HepG2 (cell line): ENCODE data around the gene GIPC1. TPM values are rescaled to one million over a fixed set of nuclear protein-coding genes. Genes with fewer than 3 reads are reported as not detected.
A peak's percentile ranks its signal among the peaks of the same experiment; 100 is the strongest.

ENCODE experiments used
- DNMT1 ChIP-seq: sonication (generic); formaldehyde crosslinking; IDR thresholded peaks from 2 replicates; pipeline ENCODE4 v1.5.1; 2020; ENCODE audit warnings: mild to moderate bottlenecking, missing genetic modification reagents
- ELF1 ChIP-seq: sonication (generic); formaldehyde crosslinking; IDR thresholded peaks from 2 replicates; pipeline ENCODE4 v1.4.0; 2020; ENCODE audit warnings: missing genetic modification reagents
- HDAC2 ChIP-seq: sonication (generic); formaldehyde crosslinking; IDR thresholded peaks from 2 replicates; pipeline ENCODE4 v1.4.0; 2020; ENCODE audit warnings: missing genetic modification reagents
- KDM5A ChIP-seq: fragments of 200-600 bp; sonication (generic); IDR thresholded peaks from 2 replicates; pipeline ENCODE4 v1.7.0; 2018; ENCODE audit warnings: antibody characterized with exemption, mild to moderate bottlenecking, low read length, borderline replicate concordance
- MAZ ChIP-seq, 2 experiments: sonication (generic) in 1 of 2; formaldehyde crosslinking in 1 of 2; IDR thresholded peaks; 2 replicates each; pipeline versions ENCODE4 v1.5.0 to v1.6.1; 2012 to 2020; ENCODE audit warnings: low read depth in 2 of 2, mild to moderate bottlenecking in 2 of 2, borderline replicate concordance in 1 of 2, improper control_type of control experiment in 1 of 2, low read length in 1 of 2, missing genetic modification reagents in 1 of 2, moderate library complexity in 1 of 2
- MEIS1 ChIP-seq: sonication (generic); formaldehyde crosslinking; IDR thresholded peaks from 2 replicates; pipeline ENCODE4 v1.9.0; 2021; ENCODE audit warnings: mild to moderate bottlenecking, missing genetic modification reagents, moderate library complexity, borderline replicate concordance
- MNT ChIP-seq: fragments of 450-650 bp; IDR thresholded peaks from 2 replicates; pipeline ENCODE4 v1.6.1; 2016
- NAIF1 ChIP-seq: sonication (generic); formaldehyde crosslinking; IDR thresholded peaks from 2 replicates; pipeline ENCODE4 v1.5.0; 2020; ENCODE audit warnings: mild to moderate bottlenecking, missing genetic modification reagents, borderline replicate concordance
- NFKB2 ChIP-seq: sonication (generic); formaldehyde crosslinking; IDR thresholded peaks from 2 replicates; pipeline ENCODE4 v1.4.0; 2020; ENCODE audit warnings: missing genetic modification reagents, borderline replicate concordance
- PPARG ChIP-seq: conservative IDR thresholded peaks from 2 replicates; pipeline ENCODE4 v1.6.1; 2016; ENCODE audit warnings: missing biosample characterization, missing genetic modification reagents
- PRPF4 ChIP-seq: fragments of 200-400 bp; formaldehyde crosslinking; IDR thresholded peaks from 2 replicates; pipeline ENCODE4 v1.6.1; 2016; ENCODE audit warnings: low read length, low read depth; ENCODE audit not compliant: poor library complexity, severe bottlenecking
- SYNCRIP ChIP-seq: fragments of 200-400 bp; formaldehyde crosslinking; IDR thresholded peaks from 2 replicates; pipeline ENCODE4 v1.6.1; 2018; ENCODE audit warnings: mild to moderate bottlenecking, low read depth, low read length; ENCODE audit not compliant: insufficient read depth
- TBX2 ChIP-seq: sonication (generic); formaldehyde crosslinking; IDR thresholded peaks from 2 replicates; pipeline ENCODE4 v1.5.0; 2020; ENCODE audit warnings: missing genetic modification reagents, mild to moderate bottlenecking, borderline replicate concordance
- TERF1 ChIP-seq: sonication (generic); formaldehyde crosslinking; IDR thresholded peaks from 2 replicates; pipeline ENCODE4 v1.8.0; 2022; ENCODE audit warnings: mild to moderate bottlenecking, missing genetic modification reagents, moderate library complexity
- U2AF2 ChIP-seq: fragments of 200-400 bp; formaldehyde crosslinking; IDR thresholded peaks from 2 replicates; pipeline ENCODE4 v1.6.1; 2017; ENCODE audit warnings: low read depth, mild to moderate bottlenecking, low read length
- WIZ ChIP-seq: sonication (generic); formaldehyde crosslinking; IDR thresholded peaks from 2 replicates; pipeline ENCODE4 v1.5.1; 2020; ENCODE audit warnings: mild to moderate bottlenecking, missing genetic modification reagents
- YEATS2 ChIP-seq: sonication (generic); formaldehyde crosslinking; IDR thresholded peaks from 2 replicates; pipeline ENCODE4 v1.4.0; 2020; ENCODE audit warnings: missing genetic modification reagents, borderline replicate concordance
- ZBTB34 ChIP-seq: sonication (generic); formaldehyde crosslinking; IDR thresholded peaks from 2 replicates; pipeline ENCODE4 v1.8.0; 2022; ENCODE audit warnings: mild to moderate bottlenecking, missing genetic modification reagents
- ZFY ChIP-seq: sonication (generic); formaldehyde crosslinking; IDR thresholded peaks from 2 replicates; pipeline ENCODE4 v1.4.0; 2020; ENCODE audit warnings: missing genetic modification reagents
- ZNF207 ChIP-seq: fragments of 450-650 bp; IDR thresholded peaks from 2 replicates; pipeline ENCODE4 v1.6.1; 2016; ENCODE audit warnings: antibody characterized with exemption, borderline replicate concordance
- ZNF672 ChIP-seq: sonication (generic); formaldehyde crosslinking; IDR thresholded peaks from 2 replicates; pipeline ENCODE4 v1.8.1; 2022; ENCODE audit warnings: missing genetic modification reagents
- ZNF770 ChIP-seq: sonication (generic); formaldehyde crosslinking; IDR thresholded peaks from 2 replicates; pipeline ENCODE4 v1.5.0; 2020; ENCODE audit warnings: mild to moderate bottlenecking, missing genetic modification reagents
- ZNF850 ChIP-seq: sonication (generic); formaldehyde crosslinking; conservative IDR thresholded peaks from 2 replicates; pipeline ENCODE4 v1.9.0; 2021; ENCODE audit warnings: mild to moderate bottlenecking, missing genetic modification reagents
- polyA plus RNA-seq, 8 experiments: library from polyadenylated mRNA; depleted of rRNA in 3 of 8; stranded (reverse) in 7 of 8; unstranded in 1 of 8; fragments of >200 nt; fragmentation: Illumina TruSeq in 4 of 8; extraction: Trizol in 4 of 8; gene quantifications; 2 replicates each; pipeline versions ENCODE4 v1.2.1 to v1.2.3, GENCODE V29; 2011 to 2016; ENCODE audit warnings: low read depth in 4 of 8, missing spikeins in 1 of 8, mixed read lengths in 1 of 8; ENCODE audit not compliant: insufficient read depth in 1 of 8
- total RNA-seq, 5 experiments: library from RNA; depleted of rRNA; stranded (reverse); fragments of >200 nt; fragmentation: Illumina TruSeq; extraction: Trizol; gene quantifications; 2 replicates each; pipeline ENCODE4 v1.2.3, GENCODE V29; 2016; ENCODE audit warnings: low read depth in 1 of 5

The GIPC1 gene
- total and polyA plus RNA-seq, 2 of the 13 experiments (the other 11 are each of a cell fraction or from before 2014, with no cell fraction given) = 27.1 to 48.1 TPM

GRCh38 chr19:14529254-14530004, 33.5 kb upstream of the GIPC1 start, which contains the start of gene TECR (continued):
- TF ChIP-seq ZFY (CRISPR knock-in tag) (peak; percentile 79), ZNF672 (0 out of 2 replicates have a peak, but pooled peaks have one; percentile 36), ZNF770 (CRISPR knock-in tag) (no peak), U2AF2 (no peak), WIZ (no peak), SYNCRIP (no peak), ELF1 (peak; percentile 36; the same call in 1 of the 2 replicates), TERF1 (CRISPR knock-in tag) (no peak), ZNF207 (no peak), PPARG (CRISPR knock-in tag) (no peak), MNT (peak; percentile 68), ZBTB34 (CRISPR knock-in tag) (no peak), ZNF850 (CRISPR knock-in tag) (no peak), TBX2 (CRISPR knock-in tag) (peak; percentile 76; the same call in 1 of the 2 replicates), KDM5A (no peak), MEIS1 (CRISPR knock-in tag) (peak; percentile 57; the same call in 1 of the 2 replicates), NFKB2 (peak; percentile 60; the same call in 1 of the 2 replicates), MAZ (IDR thresholded peaks at IDR 0.05; ENCODE audit: borderline replicate concordance, low read depth, low read length) (peak; percentile 83; the same call in 1 of the 2 replicates), MAZ (CRISPR knock-in tag; IDR thresholded peaks at IDR 0.05; ENCODE audit: low read depth) (peak; percentile 72), DNMT1 (CRISPR knock-in tag) (no peak), PRPF4 (no peak), HDAC2 (CRISPR knock-in tag) (no peak; the same call in none of the 2 replicates), NAIF1 (CRISPR knock-in tag) (no peak), YEATS2 (CRISPR knock-in tag) (peak; percentile 66; the same call in 1 of the 2 replicates)
